SK-N-SH (cell line): ENCODE results near the gene SLC24A4. TPM values are rescaled to one million over a fixed set of nuclear protein-coding genes. Genes with fewer than 3 reads are reported as not detected.

Source experiments
- CTCF ChIA-PET: fragments of 300-600, 350-600 bp; formaldehyde crosslinking; extraction: SDS; loops from one replicate; lab custom pipeline; 2021; lab: Yijun Ruan, JAX
- POLR2A ChIA-PET: fragments of 350-600 bp; sonication (Branson Sonifier 250); formaldehyde crosslinking; extraction: SDS; loops from one replicate; lab custom pipeline; 2020; ENCODE audit warnings: antibody characterized with exemption, inconsistent platforms; lab: Yijun Ruan, JAX
- DNase-seq: peaks from one replicate; pipeline ENCODE4 v3.0.0; 2012
- H2AFZ ChIP-seq: fragments of 200-600 bp; sonication (generic); 2 replicates; pipeline ENCODE4 v1.8.1; 2016; ENCODE audit warnings: antibody characterized with exemption, mild to moderate bottlenecking, low read depth
- H3F3A ChIP-seq: fragments of 200-600 bp; sonication (generic); replicated peaks from 2 replicates; pipeline ENCODE3; 2016; ENCODE audit warnings: antibody characterized with exemption, mild to moderate bottlenecking; ENCODE audit not compliant: insufficient read depth
- H3K27ac ChIP-seq, 2 experiments: fragments of 200-500 bp in 1 of 2; fragments of 200-600 bp in 1 of 2; sonication (Bioruptor generic) in 1 of 2; sonication (generic), shearing (Covaris generic) in 1 of 2; 2 replicates each; pipeline versions ENCODE4 v1.5.1 to v1.6.1; 2014 to 2016; ENCODE audit warnings: low read depth in 2 of 2, inconsistent platforms in 1 of 2, low read length in 1 of 2, mild to moderate bottlenecking in 1 of 2, mixed read lengths in 1 of 2
- H3K27me3 ChIP-seq: fragments of 200-600 bp; sonication (generic), shearing (Covaris generic); 2 replicates; pipeline ENCODE4 v1.6.1; 2016; ENCODE audit warnings: mixed run types; ENCODE audit not compliant: insufficient read depth
- H3K36me3 ChIP-seq, 2 experiments: fragments of 200-500 bp in 1 of 2; fragments of 200-600 bp in 1 of 2; sonication (Bioruptor generic) in 1 of 2; sonication (generic) in 1 of 2; replicated peaks in 1 of 2; 2 replicates each; pipeline versions ENCODE3 to v1.5.1; 2014 to 2016; ENCODE audit warnings: low read length in 1 of 2, mild to moderate bottlenecking in 1 of 2; ENCODE audit not compliant: insufficient read depth in 2 of 2, control insufficient read depth in 1 of 2
- H3K4me1 ChIP-seq, 2 experiments: fragments of 200-500 bp in 1 of 2; fragments of 200-600 bp in 1 of 2; sonication (Bioruptor generic) in 1 of 2; sonication (generic), shearing (Covaris generic) in 1 of 2; 2 replicates each; pipeline versions ENCODE4 v1.5.1 to v1.6.1; 2014 to 2016; ENCODE audit warnings: low read depth in 1 of 2, low read length in 1 of 2, mixed run types in 1 of 2; ENCODE audit not compliant: insufficient read depth in 2 of 2, control insufficient read depth in 1 of 2
- H3K4me2 ChIP-seq: fragments of 200-600 bp; sonication (generic), shearing (Covaris generic); 2 replicates; pipeline ENCODE4 v1.6.1; 2017; ENCODE audit warnings: mixed run types
- H3K4me3 ChIP-seq, 2 experiments: fragments of 200-500 bp in 1 of 2; fragments of 200-600 bp in 1 of 2; sonication (Bioruptor generic) in 1 of 2; sonication (generic), shearing (Covaris generic) in 1 of 2; 2 replicates each; pipeline versions ENCODE4 v1.5.1 to v1.8.1; 2014 to 2016; ENCODE audit warnings: low read depth in 2 of 2, inconsistent platforms in 1 of 2, low read length in 1 of 2, mild to moderate bottlenecking in 1 of 2, mixed read lengths in 1 of 2, moderate library complexity in 1 of 2
- H3K79me2 ChIP-seq: fragments of 200-600 bp; sonication (generic); 2 replicates; pipeline ENCODE4 v1.8.1; 2017; ENCODE audit warnings: mild to moderate bottlenecking; ENCODE audit not compliant: insufficient read depth
- H3K9ac ChIP-seq: fragments of 200-600 bp; sonication (generic); 2 replicates; pipeline ENCODE4 v1.6.1; 2017; ENCODE audit warnings: mixed run types
- H3K9me2 ChIP-seq: fragments of 200-600 bp; sonication (generic); 2 replicates; pipeline ENCODE4 v1.6.1; 2017; ENCODE audit warnings: mixed run types
- H3K9me3 ChIP-seq: fragments of 200-600 bp; sonication (generic); 2 replicates; pipeline ENCODE4 v1.6.1; 2017; ENCODE audit warnings: mixed run types, mild to moderate bottlenecking, moderate library complexity
- H4K20me1 ChIP-seq: fragments of 200-600 bp; sonication (generic); 2 replicates; pipeline ENCODE4 v1.6.1; 2017; ENCODE audit warnings: mild to moderate bottlenecking, mixed run types; ENCODE audit not compliant: insufficient read depth
- ELF1 ChIP-seq: IDR thresholded peaks from 2 replicates; pipeline ENCODE4 v1.4.0; 2012
- EP300 ChIP-seq, 2 experiments: IDR thresholded peaks; 2 replicates each; pipeline versions ENCODE4 v1.4.0 to v1.6.1; 2012; ENCODE audit warnings: borderline replicate concordance in 1 of 2, low read depth in 1 of 2, low read length in 1 of 2
- EZH2phosphoT487 ChIP-seq: fragments of 200-600 bp; sonication (generic); IDR thresholded peaks from 2 replicates; pipeline ENCODE4 v1.6.1; 2017; ENCODE audit warnings: low read depth, mixed run types, mild to moderate bottlenecking, antibody characterized with exemption, moderate library complexity, borderline replicate concordance
- FOXJ3 ChIP-seq: sonication (generic); formaldehyde crosslinking; IDR thresholded peaks from 2 replicates; pipeline ENCODE4 v1.5.1; 2020; ENCODE audit warnings: mild to moderate bottlenecking, missing genetic modification reagents
- MXI1 ChIP-seq: IDR thresholded peaks from 2 replicates; pipeline ENCODE4 v1.6.1; 2012; ENCODE audit warnings: mild to moderate bottlenecking, low read depth, low read length, improper control_type of control experiment
- POLR2AphosphoS5 ChIP-seq: IDR thresholded peaks from 2 replicates; pipeline ENCODE4 v1.6.1; 2012; ENCODE audit warnings: low read depth, low read length
- RCOR1 ChIP-seq: fragments of 150-350 bp; IDR thresholded peaks from 2 replicates; pipeline ENCODE4 v1.6.1; 2017; ENCODE audit warnings: antibody characterized with exemption, low read length
- SIN3A ChIP-seq: IDR thresholded peaks from 2 replicates; pipeline ENCODE4 v1.6.1; 2012; ENCODE audit warnings: low read depth, mild to moderate bottlenecking, low read length, moderate library complexity, borderline replicate concordance
- WGBS: methylation state at CpG from one replicate; pipeline ENCODE4 v1.1.6; 2017; ENCODE audit warnings: low lambda C conversion rate; 5-methylcytosine and 5-hydroxymethylcytosine counted together
- polyA plus RNA-seq, 3 experiments: library from polyadenylated mRNA; depleted of rRNA; stranded (reverse); fragments of >200 nt; gene quantifications; 2 replicates each; pipeline ENCODE4 v1.2.3, GENCODE V29; 2012
- TF ChIP-seq, protein P1 (sequence below): fragments of 150-350 bp; IDR thresholded peaks from 2 replicates; pipeline ENCODE4 v1.6.1; 2017; ENCODE audit warnings: antibody characterized with exemption, low read length, low read depth, borderline replicate concordance
- TF ChIP-seq, protein P2 (sequence below): IDR thresholded peaks from 2 replicates; pipeline ENCODE4 v1.6.1; 2012; ENCODE audit warnings: mild to moderate bottlenecking, low read depth, low read length, moderate library complexity
- TF ChIP-seq, protein P3 (sequence below): IDR thresholded peaks from 2 replicates; pipeline ENCODE4 v1.4.0; 2012; ENCODE audit warnings: low read depth, borderline replicate concordance

Gene SLC24A4
- polyA plus RNA-seq, 1 of the 3 experiments (the other 2 are of a cell fraction) = 0.07 TPM

DNA sequence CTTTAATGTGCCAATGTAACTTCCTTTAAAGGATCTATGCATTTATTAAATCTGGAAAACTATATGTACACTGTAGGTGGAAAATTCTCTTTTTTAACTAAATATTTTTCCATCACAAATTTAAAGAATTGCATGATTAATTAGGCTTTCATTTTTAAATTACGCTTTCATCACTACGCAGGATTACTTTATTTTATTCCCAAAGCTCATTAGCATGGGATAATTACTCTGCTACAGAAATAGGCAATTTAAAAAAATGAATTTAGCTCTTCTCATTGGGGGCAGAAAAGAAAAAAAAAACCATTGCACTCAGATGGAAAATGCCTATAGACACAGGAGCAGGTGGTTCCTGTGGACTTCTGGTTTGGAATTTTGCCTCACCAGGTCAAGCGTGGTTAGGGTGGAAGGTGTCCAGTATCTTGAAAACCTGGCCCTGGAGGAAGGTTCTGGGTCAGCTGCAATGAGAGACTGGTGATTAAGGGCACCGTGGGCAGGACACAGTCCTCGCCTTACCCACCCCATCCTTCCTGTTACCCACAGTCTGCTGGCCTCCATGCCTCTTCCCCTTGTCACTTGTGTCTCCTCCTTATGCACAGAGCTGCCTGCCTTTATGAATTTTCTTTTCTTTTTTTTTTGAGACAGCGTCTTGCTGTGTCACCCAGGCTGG lies 173.4 kb downstream of the SLC24A4 start:
- no peak overlapping the region for H3K4me2 ChIP-seq
- no peak for DNase-seq
- TF ChIP-seq, protein P1, sequence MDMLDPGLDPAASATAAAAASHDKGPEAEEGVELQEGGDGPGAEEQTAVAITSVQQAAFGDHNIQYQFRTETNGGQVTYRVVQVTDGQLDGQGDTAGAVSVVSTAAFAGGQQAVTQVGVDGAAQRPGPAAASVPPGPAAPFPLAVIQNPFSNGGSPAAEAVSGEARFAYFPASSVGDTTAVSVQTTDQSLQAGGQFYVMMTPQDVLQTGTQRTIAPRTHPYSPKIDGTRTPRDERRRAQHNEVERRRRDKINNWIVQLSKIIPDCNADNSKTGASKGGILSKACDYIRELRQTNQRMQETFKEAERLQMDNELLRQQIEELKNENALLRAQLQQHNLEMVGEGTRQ = no peak
- TF ChIP-seq, all 33 proteins: peak for 0
- Histone ChIP-seq H4K20me1 (no peaks in the 10 kb centered on the region), H3K27ac (no peak overlapping the region), H3K9ac (no peak overlapping the region), H3K27me3 (no peaks in the 10 kb centered on the region), H3K36me3 (no peaks in the 10 kb centered on the region), H2AFZ (no peak overlapping the region), H3K9me2 (no peaks in the 10 kb centered on the region), H3F3A (peaks cover 2% of the 10 kb centered on the region), H3K4me1 (peaks cover 0 to 3% of the 10 kb centered on the region in 2 experiments; a peak in 1 of 4 replicates), H3K4me3 (no peak overlapping the region), H3K79me2 (no peaks in the 10 kb centered on the region), H3K9me3 (no peaks in the 10 kb centered on the region)
- ChIA-PET CTCF (interaction anchor here (0.8 kb wide), 1 partner anchor 190 kb away, joined by 3 read pairs; no protein-coding TSS in a partner anchor), POLR2A (no interaction called here)
- 74% methylated on average over 5 of the region's 6 CpGs for WGBS

DNA sequence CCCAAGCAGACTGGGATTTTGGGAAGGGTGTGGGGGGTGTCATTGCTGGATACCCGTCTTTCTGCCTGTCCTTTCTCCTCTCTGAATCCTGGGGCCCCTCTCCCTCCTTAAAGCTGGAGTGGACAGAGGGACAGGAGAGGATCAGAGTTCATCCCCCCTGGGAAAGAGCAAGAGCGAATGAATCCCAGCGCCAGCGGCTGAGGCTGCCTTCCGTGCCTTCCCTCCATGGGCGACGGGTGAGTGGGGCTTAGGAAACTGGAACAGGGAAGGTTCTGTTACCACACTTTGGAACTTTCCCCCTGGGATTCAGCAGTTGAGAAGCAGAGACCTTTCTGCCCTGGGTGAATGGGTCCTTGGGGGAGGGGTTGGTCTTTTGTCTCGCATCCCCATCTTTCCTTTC lies 174.4 kb downstream of the SLC24A4 start:
- Histone ChIP-seq H3K9ac (no peak overlapping the region), H3K79me2 (no peaks in the 10 kb centered on the region), H3K4me3 (no peak overlapping the region), H3K9me3 (no peaks in the 10 kb centered on the region), H3K4me1 (peaks cover 0 to 13% of the 10 kb centered on the region in 2 experiments; a peak in 2 of 4 replicates), H3K27ac (no peak overlapping the region), H3K4me2 (no peak overlapping the region), H3K36me3 (no peaks in the 10 kb centered on the region), H4K20me1 (no peaks in the 10 kb centered on the region), H3F3A (peaks cover 12% of the 10 kb centered on the region), H3K27me3 (no peaks in the 10 kb centered on the region), H2AFZ (no peak overlapping the region), H3K9me2 (no peaks in the 10 kb centered on the region)
- TF ChIP-seq FOXJ3 (CRISPR knock-in tag) = no peak
- TF ChIP-seq ELF1 = no peak
- TF ChIP-seq RCOR1 = no peak
- TF ChIP-seq, protein P1 = no peak
- TF ChIP-seq MXI1 = no peak
- no peak for TF ChIP-seq EP300 (IDR thresholded peaks at IDR 0.05; ENCODE audit: borderline replicate concordance in 1 of 2, low read depth in 1 of 2, low read length in 1 of 2)
- TF ChIP-seq EZH2phosphoT487 = no peak
- TF ChIP-seq, protein P2, sequence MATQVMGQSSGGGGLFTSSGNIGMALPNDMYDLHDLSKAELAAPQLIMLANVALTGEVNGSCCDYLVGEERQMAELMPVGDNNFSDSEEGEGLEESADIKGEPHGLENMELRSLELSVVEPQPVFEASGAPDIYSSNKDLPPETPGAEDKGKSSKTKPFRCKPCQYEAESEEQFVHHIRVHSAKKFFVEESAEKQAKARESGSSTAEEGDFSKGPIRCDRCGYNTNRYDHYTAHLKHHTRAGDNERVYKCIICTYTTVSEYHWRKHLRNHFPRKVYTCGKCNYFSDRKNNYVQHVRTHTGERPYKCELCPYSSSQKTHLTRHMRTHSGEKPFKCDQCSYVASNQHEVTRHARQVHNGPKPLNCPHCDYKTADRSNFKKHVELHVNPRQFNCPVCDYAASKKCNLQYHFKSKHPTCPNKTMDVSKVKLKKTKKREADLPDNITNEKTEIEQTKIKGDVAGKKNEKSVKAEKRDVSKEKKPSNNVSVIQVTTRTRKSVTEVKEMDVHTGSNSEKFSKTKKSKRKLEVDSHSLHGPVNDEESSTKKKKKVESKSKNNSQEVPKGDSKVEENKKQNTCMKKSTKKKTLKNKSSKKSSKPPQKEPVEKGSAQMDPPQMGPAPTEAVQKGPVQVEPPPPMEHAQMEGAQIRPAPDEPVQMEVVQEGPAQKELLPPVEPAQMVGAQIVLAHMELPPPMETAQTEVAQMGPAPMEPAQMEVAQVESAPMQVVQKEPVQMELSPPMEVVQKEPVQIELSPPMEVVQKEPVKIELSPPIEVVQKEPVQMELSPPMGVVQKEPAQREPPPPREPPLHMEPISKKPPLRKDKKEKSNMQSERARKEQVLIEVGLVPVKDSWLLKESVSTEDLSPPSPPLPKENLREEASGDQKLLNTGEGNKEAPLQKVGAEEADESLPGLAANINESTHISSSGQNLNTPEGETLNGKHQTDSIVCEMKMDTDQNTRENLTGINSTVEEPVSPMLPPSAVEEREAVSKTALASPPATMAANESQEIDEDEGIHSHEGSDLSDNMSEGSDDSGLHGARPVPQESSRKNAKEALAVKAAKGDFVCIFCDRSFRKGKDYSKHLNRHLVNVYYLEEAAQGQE = no peak
- TF ChIP-seq SIN3A = no peak
- no peak for TF ChIP-seq POLR2AphosphoS5
- TF ChIP-seq, protein P3, sequence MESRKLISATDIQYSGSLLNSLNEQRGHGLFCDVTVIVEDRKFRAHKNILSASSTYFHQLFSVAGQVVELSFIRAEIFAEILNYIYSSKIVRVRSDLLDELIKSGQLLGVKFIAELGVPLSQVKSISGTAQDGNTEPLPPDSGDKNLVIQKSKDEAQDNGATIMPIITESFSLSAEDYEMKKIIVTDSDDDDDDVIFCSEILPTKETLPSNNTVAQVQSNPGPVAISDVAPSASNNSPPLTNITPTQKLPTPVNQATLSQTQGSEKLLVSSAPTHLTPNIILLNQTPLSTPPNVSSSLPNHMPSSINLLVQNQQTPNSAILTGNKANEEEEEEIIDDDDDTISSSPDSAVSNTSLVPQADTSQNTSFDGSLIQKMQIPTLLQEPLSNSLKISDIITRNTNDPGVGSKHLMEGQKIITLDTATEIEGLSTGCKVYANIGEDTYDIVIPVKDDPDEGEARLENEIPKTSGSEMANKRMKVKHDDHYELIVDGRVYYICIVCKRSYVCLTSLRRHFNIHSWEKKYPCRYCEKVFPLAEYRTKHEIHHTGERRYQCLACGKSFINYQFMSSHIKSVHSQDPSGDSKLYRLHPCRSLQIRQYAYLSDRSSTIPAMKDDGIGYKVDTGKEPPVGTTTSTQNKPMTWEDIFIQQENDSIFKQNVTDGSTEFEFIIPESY = no peak
- DNase-seq = no peak
- POLR2A ChIA-PET = no interaction called here
- 84% methylated on average over 8 of the region's 8 CpGs for WGBS
- CTCF ChIA-PET = no interaction called here
